GM10266 (cell line): ENCODE results near the gene LDHB.

ENCODE experiments used
- DNase-seq: peaks from one replicate; pipeline ENCODE4 v3.0.0; 2012; ENCODE audit errors: extremely low spot score
- CTCF ChIP-seq: IDR thresholded peaks from 2 replicates; pipeline ENCODE4 v1.5.1; 2012; ENCODE audit warnings: mild to moderate bottlenecking, low read depth; ENCODE audit not compliant: control insufficient read depth, insufficient read depth; ENCODE audit errors: missing control alignments

The LDHB gene

GRCh38 chr12:21691515-21691914 lies 33.9 kb upstream of the LDHB start:
- no peak for DNase-seq
- TF ChIP-seq CTCF = no peak

- TF ChIP-seq CTCF = no peak
- no peak for DNase-seq
Measured at GRCh38 chr12:21690704-21691368, 33.2 kb upstream of the LDHB start.

- no peak for DNase-seq
Measured at GRCh38 chr12:21683115-21683514, 25.5 kb upstream of the LDHB start.

GRCh38 chr12:21678959-21679358 lies 21.3 kb upstream of the LDHB start:
- TF ChIP-seq CTCF = no peak
- DNase-seq = no peak

More at GRCh38 chr12:21683115-21683514, 25.5 kb upstream of the LDHB start:
- no peak for TF ChIP-seq CTCF

GRCh38 chr12:21677622-21678277 lies 20.1 kb upstream of the LDHB start:
- TF ChIP-seq CTCF = no peak

GRCh38 chr12:21677204-21677603 lies 19.6 kb upstream of the LDHB start:
- DNase-seq = no peak
- TF ChIP-seq CTCF = no peak

More at GRCh38 chr12:21677622-21678277, 20.1 kb upstream of the LDHB start:
- DNase-seq = no peak

GRCh38 chr12:21676776-21677175 lies 19.1 kb upstream of the LDHB start:
- DNase-seq = no peak
- no peak for TF ChIP-seq CTCF
